Lower lobe of right lung (tissue), 2 donors: ENCODE data around the gene FTCDNL1. TPM values are rescaled to one million over a fixed set of nuclear protein-coding genes. Genes with fewer than 3 reads are reported as not detected.

Experiments
- ATAC-seq, 2 donors: fragments of 200-7000 bp; cut with Tn5 transposase; one replicate each; pipeline ENCODE4 v1.9.1; 2020 to 2022; ENCODE audit warnings: mild to moderate bottlenecking in 2 of 2, moderate library complexity in 2 of 2
- DNase-seq: peaks from one replicate; pipeline ENCODE4 v3.0.0-alpha.2; 2020
- H3K27ac ChIP-seq: fragments of 200-600 bp; one replicate; pipeline ENCODE4 v1.8.0; 2022
- H3K27me3 ChIP-seq: fragments of 200-600 bp; one replicate; pipeline ENCODE4 v1.8.0; 2022; ENCODE audit warnings: low read depth
- H3K36me3 ChIP-seq: fragments of 200-600 bp; one replicate; pipeline ENCODE4 v1.8.0; 2022; ENCODE audit warnings: mild to moderate bottlenecking
- H3K4me1 ChIP-seq: fragments of 200-600 bp; one replicate; pipeline ENCODE4 v1.8.0; 2022
- H3K4me3 ChIP-seq: fragments of 200-600 bp; one replicate; pipeline ENCODE4 v1.8.0; 2022; ENCODE audit warnings: mild to moderate bottlenecking
- H3K9me3 ChIP-seq: fragments of 200-600 bp; one replicate; pipeline ENCODE4 v1.8.0; 2022
- intact Hi-C: fragments of 100-400 bp; cut with DNase I; formaldehyde crosslinking; loops from one replicate; pipeline ENCODE4 v1.11.0; 2022
- total RNA-seq: library from RNA; stranded (reverse); fragmentation: NEBNext Ultra II Directional; extraction: Animal tissue kit (Norgen Biotek cat#: 25700); gene quantifications from one replicate; pipeline ENCODE4 v1.2.1, GENCODE V29; 2021
- TF ChIP-seq, protein P1 (sequence below): fragments of 200-600 bp; IDR thresholded peaks from one replicate; pipeline ENCODE4 v1.8.0; 2022; ENCODE audit warnings: antibody characterized with exemption, mild to moderate bottlenecking
- donor health status: DM: no; HTN: yes; CAD: no; lungs with severe emphysema.

FTCDNL1 gene
- total RNA-seq, 1 donor from 2014 or later: 3.7 TPM

DNA sequence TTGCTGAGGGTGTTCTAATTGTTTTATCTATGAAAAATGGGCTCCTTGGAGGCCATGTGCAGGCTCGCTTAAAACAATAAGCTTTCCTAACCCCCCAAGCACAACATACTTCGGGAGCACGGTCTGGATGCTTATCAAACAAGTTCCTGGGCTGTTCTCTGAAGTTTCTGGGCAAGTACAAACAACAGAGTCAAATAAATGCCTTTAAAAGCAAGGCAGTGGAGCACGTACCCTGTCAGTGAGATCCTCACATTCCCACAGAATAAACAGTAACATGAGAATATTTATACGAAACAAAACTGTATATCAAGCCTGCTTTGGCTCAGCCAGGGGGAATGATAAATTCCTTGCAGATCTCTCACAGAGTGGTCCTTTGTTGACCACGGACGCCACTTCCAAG, 44.8 kb downstream of the FTCDNL1 start:
- Histone ChIP-seq H3K36me3 (no peaks in the 10 kb centered on the region), H3K27ac (no peak overlapping the region), H3K27me3 (no peaks in the 10 kb centered on the region), H3K4me3 (no peak overlapping the region), H3K4me1 (no peaks in the 10 kb centered on the region), H3K9me3 (no peaks in the 10 kb centered on the region)
- ATAC-seq (no peak), DNase-seq (no peak)
- intact Hi-C loops: no loop called here
- TF ChIP-seq, protein P1, sequence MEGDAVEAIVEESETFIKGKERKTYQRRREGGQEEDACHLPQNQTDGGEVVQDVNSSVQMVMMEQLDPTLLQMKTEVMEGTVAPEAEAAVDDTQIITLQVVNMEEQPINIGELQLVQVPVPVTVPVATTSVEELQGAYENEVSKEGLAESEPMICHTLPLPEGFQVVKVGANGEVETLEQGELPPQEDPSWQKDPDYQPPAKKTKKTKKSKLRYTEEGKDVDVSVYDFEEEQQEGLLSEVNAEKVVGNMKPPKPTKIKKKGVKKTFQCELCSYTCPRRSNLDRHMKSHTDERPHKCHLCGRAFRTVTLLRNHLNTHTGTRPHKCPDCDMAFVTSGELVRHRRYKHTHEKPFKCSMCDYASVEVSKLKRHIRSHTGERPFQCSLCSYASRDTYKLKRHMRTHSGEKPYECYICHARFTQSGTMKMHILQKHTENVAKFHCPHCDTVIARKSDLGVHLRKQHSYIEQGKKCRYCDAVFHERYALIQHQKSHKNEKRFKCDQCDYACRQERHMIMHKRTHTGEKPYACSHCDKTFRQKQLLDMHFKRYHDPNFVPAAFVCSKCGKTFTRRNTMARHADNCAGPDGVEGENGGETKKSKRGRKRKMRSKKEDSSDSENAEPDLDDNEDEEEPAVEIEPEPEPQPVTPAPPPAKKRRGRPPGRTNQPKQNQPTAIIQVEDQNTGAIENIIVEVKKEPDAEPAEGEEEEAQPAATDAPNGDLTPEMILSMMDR: no peak

DNA sequence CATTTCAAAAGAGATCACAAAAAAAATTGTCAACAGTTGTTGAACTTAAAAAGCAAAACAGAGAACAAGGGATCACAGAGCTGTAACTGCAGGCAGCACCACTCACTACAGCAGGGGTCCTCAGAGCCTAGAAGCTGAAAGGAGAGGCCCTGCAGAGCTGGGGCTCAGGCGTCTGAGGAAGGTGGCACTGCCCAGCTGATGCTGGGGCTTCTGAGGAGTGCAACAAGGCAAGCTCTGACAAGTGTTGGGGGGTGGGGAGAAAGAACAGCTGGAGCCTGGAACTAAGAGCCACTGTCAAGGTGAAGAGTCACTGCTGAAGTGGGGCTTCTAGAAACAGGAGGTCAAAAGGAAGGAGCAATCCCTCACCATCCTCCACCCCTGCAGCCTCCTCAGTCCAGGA, 46.2 kb downstream of the FTCDNL1 start:
- no peak for DNase-seq
- intact Hi-C loops: no loop called here
- ATAC-seq: no peak

DNA sequence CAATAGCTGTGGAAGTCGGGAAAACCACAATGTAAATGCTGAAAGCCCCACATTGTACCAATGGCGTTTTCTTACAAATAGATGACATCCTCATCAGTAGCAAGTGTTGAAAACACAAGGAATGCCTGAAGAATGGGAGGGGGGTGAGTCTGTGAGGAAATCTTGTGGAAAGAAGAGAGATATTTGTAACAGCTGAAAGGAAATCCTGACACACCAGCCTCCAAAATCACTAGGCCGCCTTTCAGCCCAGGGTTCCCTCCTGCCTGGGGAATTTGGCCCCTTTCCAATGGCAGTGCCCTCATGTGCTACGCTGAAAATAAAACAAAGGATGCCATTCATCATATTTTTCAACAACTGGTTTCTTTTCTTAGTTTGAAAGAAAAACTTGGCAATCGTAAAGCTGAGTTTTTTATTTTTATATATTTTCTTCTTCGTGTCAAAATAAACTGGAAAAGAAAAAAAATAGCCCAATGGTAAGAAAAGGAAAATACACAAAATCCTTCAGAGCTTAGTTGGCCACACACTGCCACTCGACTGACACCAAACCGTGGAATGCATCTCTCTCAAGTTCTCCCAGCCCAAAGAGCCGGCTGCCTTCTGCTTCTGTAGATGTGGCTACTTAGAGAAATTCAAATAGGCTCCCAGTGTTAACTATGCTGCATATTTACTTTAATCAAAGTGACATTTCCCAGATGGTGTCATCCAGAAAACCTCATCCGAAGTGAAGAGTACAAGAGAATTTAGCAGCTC, 52.0 kb downstream of the FTCDNL1 start:
- DNase-seq (no peak), ATAC-seq (no peak)
- H3K27me3 ChIP-seq: no peaks in the 10 kb centered on the region
- no peaks in the 10 kb centered on the region for H3K4me1 ChIP-seq
- TF ChIP-seq, protein P1: no peak
- no peak overlapping the region for H3K27ac ChIP-seq
- H3K36me3 ChIP-seq: no peaks in the 10 kb centered on the region
- no peak overlapping the region for H3K4me3 ChIP-seq
- intact Hi-C loops: no loop called here
- no peaks in the 10 kb centered on the region for H3K9me3 ChIP-seq

More for the DNA sequence above, 46.2 kb downstream of the FTCDNL1 start:
- H3K9me3 ChIP-seq: no peaks in the 10 kb centered on the region
- TF ChIP-seq, protein P1: no peak
- H3K27ac ChIP-seq: no peak overlapping the region
- no peaks in the 10 kb centered on the region for H3K36me3 ChIP-seq
- H3K4me1 ChIP-seq: no peaks in the 10 kb centered on the region
- H3K27me3 ChIP-seq: no peaks in the 10 kb centered on the region
- H3K4me3 ChIP-seq: no peak overlapping the region

DNA sequence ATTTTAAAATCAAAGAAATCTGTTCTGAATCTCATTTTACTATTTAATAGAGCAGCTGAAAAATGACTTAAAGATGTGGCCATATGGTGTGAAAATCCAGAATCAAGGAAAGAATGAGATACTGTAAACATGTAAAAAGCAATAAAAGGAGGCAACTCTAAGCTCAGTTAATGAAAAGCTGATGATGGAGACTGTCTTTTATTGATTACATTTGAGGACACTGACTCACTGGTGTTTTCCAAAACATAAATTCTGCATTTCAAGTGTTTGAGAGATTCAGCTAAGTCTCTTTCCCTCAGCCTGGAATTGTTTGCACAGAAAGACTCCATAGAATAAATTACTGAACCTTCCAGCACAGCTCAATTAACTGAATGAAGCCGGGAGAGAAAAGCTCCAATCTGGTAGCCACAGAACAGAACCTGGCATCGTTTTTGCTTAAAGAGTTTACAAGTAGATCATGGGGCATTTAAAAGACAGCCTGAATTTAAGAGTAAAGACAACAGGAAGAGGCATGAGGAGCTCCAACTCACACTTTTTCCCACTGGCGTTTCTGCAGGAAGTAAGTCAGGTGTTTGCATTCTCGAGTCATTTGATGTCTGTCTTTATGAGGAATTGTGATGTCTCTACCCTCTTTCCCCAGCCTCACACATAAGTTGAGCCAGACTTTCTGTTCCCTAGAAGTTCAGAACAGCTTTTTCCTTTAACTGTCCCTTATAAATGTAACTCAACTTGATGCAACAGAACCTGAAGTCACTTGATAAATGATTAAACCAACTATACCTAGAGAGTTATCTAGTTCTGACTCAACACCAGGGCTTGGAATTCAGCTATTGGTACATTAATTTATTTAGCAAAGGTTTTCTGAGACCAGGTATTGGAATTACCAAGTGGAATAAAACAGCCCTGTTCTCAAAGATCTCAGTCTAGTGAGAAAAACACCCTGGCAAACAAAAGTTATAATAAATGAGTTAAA, 53.3 kb downstream of the FTCDNL1 start:
- DNase-seq: no peak
- Histone ChIP-seq H3K36me3 (no peaks in the 10 kb centered on the region), H3K4me3 (no peak overlapping the region), H3K27ac (no peak overlapping the region), H3K4me1 (no peaks in the 10 kb centered on the region), H3K9me3 (no peaks in the 10 kb centered on the region), H3K27me3 (no peaks in the 10 kb centered on the region)
- intact Hi-C loops: no loop called here
- TF ChIP-seq, protein P1: no peak
- no peak for ATAC-seq

DNA sequence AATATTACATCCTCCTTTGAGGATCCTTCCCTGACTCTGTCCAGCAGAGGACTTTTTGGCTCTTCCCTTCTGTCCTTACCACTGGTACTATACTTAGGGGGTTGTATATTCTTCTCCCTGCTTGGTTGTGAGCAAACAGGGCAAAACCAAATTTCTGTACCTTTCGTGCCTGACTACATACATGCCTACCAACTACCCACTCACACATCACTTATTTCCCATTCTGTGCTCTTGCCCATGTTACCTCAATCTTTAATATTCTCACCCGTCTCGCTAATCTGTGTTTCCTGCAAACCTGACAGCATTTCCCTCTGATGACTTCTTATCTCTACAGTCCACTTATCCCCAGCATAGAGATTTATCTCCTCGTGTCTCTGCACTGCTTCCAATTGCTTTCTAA, 58.6 kb downstream of the FTCDNL1 start:
- DNase-seq (no peak), ATAC-seq (no peak)
- TF ChIP-seq, protein P1: no peak
- no peaks in the 10 kb centered on the region for H3K4me1 ChIP-seq
- H3K4me3 ChIP-seq: no peak overlapping the region
- H3K9me3 ChIP-seq: no peaks in the 10 kb centered on the region
- H3K36me3 ChIP-seq: no peaks in the 10 kb centered on the region
- H3K27ac ChIP-seq: no peak overlapping the region
- H3K27me3 ChIP-seq: no peaks in the 10 kb centered on the region
- intact Hi-C loops: no loop called here
